ENCODE results near the gene AUTS2.
A peak's percentile ranks its signal among the peaks of the same experiment; 100 is the strongest.
"Not testable (repeated sequence)": the region's sequence is repeated elsewhere in the genome, so short reads cannot be mapped to it uniquely, and the experiment has no call there.

The AUTS2 gene

DNA sequence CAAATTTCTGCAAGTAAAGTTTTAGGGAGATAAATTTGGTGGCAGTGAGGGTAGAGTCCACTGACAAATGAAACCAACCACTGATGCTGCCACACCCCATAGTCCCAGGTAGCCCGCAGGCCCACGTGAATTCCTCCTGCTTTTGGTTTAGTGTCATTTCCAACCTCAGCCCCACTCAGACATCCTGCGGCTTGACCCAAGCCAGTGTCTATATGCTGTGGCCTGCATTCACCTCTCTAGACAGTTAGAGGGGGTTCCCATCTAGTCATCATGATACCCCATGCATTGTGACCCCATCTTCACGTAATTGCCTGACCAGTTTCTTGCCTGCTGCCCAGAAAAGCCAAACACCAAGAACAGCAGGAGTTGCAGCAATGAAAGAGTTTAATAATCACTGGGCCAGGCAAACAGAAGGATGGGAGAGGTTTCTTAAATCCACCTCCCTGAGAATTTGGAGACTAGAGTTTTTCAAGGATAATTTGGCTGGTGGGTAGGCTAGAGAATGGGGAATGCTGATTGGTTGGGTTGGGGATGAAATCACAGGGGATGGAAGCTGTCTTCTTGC lies 1201.6 kb downstream of the AUTS2 start:
- no peak for DNase-seq (ENCODE audit: low read depth in 2 of 2)

- no peak for DNase-seq (ENCODE audit: low read depth in 2 of 2)
Observed at GRCh38 chr7:70805360-70805759, 1207.1 kb downstream of the AUTS2 start.

GRCh38 chr7:70807650-70808049 lies 1209.4 kb downstream of the AUTS2 start:
- no peak for DNase-seq (ENCODE audit: low read depth in 2 of 2)

DNA sequence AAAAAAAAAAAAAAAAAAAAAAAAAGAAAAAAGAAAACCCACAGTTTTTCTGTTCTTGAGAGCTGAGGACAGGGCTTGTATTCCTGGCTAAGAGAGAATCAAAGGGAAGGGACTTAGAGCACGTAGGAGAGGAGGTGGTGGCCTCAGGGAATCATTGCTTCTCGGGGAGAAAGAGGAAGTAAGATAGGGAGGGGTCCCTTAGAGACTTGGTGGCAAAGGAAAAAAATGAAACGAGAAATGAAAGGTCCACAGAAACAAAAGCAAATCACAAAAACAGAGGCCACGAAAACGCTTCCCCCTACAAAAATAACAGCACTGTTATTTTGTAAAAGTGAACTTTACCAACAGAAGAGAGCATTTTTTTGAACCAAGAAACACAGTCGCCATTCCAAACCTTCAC lies 1210.6 kb downstream of the AUTS2 start:
- DNase-seq (ENCODE audit: low read depth in 2 of 2): no peak

- DNase-seq (ENCODE audit: low read depth in 2 of 2): no peak
Observed at GRCh38 chr7:70810558-70811139, 1212.4 kb downstream of the AUTS2 start.

GRCh38 chr7:70812511-70812910 lies 1214.2 kb downstream of the AUTS2 start:
- no peak for DNase-seq (ENCODE audit: low read depth in 2 of 2)

- DNase-seq (ENCODE audit: low read depth in 2 of 2): not testable (repeated sequence)
Observed at GRCh38 chr7:70822490-70822889, 1224.2 kb downstream of the AUTS2 start.

DNA sequence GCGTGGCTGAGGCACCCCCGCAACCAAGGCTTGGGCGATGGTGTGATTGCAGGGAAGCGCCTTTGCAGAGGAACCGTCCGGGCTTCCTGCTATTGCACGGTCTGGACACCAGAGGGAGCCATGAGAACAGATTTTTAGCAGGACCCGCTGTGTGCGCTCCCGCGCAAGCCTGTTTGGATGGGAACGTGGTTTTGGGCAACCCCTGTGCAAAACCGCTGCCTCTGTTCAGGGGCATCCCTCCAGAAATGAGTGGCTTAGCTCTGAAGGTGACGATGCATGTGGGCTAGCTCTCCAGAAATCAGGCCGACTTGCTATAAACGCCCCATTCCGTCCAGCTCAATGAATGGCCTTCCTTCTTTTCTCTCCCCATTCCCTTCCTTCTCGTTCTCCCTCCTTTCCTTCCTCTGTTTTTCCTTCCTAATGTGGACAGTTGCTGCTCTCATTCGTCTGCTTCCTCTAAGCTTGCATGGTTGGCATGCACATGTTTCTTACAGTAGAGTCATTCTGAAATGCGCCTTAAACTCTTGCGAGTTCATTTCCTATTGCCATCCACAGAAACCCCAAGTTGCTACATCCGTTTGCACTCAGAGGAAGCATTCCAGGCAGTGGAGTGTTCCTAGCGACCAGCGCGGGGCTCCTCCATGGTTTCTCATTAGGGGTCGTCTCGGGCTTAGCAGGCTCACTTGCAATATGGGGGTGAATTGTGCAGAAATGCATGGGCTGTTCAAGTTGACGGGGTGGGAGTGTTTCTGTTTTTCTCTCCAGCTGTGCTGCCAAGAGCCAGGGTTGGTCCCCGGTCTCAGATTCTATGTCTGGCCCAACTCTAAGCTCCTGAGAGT lies 1231.2 kb downstream of the AUTS2 start:
- DNase-seq (ENCODE audit: low read depth in 2 of 2): peak; percentile 3 to 20

DNA sequence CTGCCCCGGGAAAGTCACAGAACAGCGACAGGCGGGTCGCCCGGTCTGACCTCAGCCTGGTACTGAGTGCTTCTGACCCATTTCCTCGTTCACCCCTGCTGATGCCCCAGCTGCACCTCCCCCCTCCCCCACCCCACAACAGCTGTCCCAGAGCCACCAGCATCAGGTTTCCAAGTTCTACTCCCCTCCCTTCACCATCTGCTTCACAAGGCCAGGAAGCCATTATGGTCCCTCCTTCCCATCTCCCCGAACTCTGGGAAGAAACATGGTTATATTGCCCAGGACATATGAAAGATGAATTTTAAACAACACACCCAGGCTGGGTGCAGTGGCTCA lies 1231.8 kb downstream of the AUTS2 start:
- no peak for DNase-seq (ENCODE audit: low read depth in 2 of 2)

- DNase-seq (ENCODE audit: low read depth in 2 of 2): no peak
Observed at GRCh38 chr7:70830426-70830825, 1232.2 kb downstream of the AUTS2 start.

DNA sequence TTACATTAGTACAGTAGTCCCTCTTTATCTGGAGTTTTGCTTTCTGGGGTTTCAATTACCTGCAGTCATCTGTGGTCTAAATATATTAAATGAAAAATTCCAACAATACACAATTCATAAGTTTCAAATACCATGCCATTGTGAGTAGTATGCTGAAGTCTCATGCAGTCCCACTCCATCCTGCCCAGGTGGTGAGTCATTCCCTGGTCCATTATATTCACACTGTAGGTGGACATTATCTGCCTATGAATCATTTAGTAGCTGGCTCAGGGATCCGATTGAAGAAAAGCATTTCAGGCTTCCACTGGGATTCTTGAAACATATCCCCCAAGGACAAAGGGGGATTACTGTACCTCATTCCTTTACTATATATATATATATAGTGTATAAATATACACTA lies 1235.5 kb downstream of the AUTS2 start:
- no peak for DNase-seq (ENCODE audit: low read depth in 2 of 2)

GRCh38 chr7:70834424-70834823 lies 1236.1 kb downstream of the AUTS2 start:
- DNase-seq (ENCODE audit: low read depth in 2 of 2): no peak

DNA sequence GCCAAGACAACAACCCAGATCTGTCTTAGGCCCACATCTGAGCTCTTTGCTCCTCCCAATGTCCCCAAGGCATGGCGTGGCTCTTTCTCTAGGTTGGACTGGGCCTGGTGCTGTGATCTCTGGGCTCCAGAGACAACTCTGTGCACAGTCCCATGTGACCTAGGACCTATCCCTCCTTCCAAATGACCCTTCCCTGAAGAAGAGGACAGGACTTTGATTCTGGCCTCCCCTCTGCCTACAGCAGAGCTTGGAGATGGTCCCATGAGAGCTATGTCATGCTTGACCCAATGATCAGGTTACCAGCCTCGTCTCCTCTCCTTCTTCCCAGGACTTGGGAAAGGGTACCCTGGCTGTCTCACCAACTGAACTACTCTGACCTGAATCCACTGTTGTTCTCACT lies 1237.4 kb downstream of the AUTS2 start:
- no peak for DNase-seq (ENCODE audit: low read depth in 2 of 2)

GRCh38 chr7:70836279-70836678 lies 1238.0 kb downstream of the AUTS2 start:
- DNase-seq (ENCODE audit: low read depth in 2 of 2): no peak

- DNase-seq (ENCODE audit: low read depth in 2 of 2): no peak
Observed at GRCh38 chr7:70836946-70837345, 1238.7 kb downstream of the AUTS2 start.

DNA sequence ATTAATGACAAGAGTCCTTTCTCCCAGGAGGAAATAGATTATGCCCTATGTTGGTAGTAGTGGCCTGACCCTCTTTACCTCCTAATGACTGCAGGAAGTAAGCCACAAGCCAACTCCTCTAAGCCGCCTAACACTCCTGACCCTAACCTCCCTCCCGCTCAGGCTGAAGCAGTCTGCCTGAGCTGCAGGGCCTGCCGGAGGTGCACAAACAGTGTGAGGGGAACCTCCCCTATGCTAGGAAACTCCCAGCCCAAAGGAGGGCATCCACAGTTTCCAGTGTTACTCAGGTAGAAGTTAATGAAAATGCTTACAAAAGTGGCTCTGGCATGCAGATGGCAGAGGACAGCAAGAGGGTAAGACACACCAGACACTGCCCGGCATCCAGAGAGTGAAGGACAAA lies 1239.3 kb downstream of the AUTS2 start:
- no peak for DNase-seq (ENCODE audit: low read depth in 2 of 2)

DNA sequence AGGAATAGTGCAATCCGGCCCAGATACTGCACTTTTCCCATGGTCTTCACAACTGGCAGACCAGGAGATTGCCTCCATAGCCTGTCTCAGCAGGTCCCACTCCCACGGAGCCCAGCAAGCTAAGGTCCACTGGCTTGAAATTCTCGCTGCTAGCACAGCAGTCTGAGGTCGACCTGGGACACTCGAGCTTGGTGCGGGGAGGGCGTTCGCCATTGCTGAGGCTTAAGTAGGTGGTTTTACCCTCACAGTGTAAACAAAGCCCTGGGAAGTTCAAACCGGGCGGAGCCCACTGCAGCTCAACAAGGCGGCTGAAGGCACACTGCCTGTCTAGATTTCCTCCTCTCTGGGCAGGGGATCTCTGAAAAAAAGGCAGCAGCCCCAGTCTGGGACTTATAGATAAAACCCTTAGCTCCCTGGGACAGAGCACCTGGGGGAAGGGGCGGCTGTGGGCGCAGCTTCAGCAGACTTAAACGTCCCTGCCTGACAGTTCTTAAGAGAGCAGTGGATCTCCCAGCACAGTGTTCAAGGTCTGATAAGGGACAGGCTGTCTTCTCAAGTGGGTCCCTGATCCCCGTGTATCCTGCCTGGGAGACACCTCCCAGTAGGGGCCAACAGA lies 1240.1 kb downstream of the AUTS2 start:
- DNase-seq (ENCODE audit: low read depth in 2 of 2): no peak

All from activated CD8-positive, alpha-beta memory T cell treated with anti-CD3 and anti-CD28 coated beads for 4 hours (primary cell).